ENCODE measurements around the gene CARM1.
A peak's percentile ranks its signal among the peaks of the same experiment; 100 is the strongest.
"Not testable (repeated sequence)": the region's sequence is repeated elsewhere in the genome, so short reads cannot be mapped to it uniquely, and the experiment has no call there.

CARM1 gene

DNA sequence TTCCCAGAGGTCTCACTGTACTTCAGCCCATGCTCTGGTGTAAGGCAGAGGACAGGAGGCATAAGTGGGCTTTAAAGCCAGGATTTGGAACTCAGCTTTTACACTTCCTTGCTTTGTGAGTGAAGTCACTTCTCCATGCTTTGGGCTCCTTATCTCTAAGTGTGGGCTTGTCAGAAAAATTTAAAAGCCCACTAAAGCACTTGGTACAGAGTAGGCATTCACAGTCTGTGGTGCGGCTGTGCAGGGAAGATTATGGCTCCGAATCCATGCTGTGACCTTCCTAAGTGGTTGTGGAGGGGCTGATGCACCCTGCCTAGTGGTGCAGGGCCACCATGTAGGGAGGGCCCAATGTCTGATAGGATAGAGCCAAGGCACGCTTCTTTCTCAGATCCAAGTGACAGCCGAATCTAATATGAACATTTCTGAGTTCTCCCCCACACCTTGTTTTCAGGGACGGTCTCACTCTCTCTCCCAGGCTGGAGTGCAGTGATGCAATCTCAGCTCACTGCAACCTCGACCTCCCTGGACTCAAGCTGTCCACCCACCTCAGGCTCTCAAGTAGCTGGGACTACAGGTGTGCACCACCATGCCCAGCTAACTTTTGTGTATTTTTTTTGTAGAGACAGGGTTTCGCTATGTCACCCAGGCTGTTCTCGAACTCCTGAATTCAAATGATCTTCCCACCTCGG lies 64.2 kb downstream of the CARM1 start:
- Histone ChIP-seq H3K4me3 (ENCODE audit: low read depth, low read length) (no peak overlapping the region), H3K36me3 (peaks cover 17% of the 10 kb centered on the region), H3K27ac (no peak overlapping the region), H3K27me3 (ENCODE audit: insufficient read depth, low read depth, severe bottlenecking) (no peaks in the 10 kb centered on the region), H3K9me3 (ENCODE audit: severe bottlenecking) (no peaks in the 10 kb centered on the region)
- DNase-seq: no peak
- TF ChIP-seq, protein P1, sequence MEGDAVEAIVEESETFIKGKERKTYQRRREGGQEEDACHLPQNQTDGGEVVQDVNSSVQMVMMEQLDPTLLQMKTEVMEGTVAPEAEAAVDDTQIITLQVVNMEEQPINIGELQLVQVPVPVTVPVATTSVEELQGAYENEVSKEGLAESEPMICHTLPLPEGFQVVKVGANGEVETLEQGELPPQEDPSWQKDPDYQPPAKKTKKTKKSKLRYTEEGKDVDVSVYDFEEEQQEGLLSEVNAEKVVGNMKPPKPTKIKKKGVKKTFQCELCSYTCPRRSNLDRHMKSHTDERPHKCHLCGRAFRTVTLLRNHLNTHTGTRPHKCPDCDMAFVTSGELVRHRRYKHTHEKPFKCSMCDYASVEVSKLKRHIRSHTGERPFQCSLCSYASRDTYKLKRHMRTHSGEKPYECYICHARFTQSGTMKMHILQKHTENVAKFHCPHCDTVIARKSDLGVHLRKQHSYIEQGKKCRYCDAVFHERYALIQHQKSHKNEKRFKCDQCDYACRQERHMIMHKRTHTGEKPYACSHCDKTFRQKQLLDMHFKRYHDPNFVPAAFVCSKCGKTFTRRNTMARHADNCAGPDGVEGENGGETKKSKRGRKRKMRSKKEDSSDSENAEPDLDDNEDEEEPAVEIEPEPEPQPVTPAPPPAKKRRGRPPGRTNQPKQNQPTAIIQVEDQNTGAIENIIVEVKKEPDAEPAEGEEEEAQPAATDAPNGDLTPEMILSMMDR (IDR thresholded peaks at IDR 0.05; ENCODE audit: low read depth, low read length): no peak

DNA sequence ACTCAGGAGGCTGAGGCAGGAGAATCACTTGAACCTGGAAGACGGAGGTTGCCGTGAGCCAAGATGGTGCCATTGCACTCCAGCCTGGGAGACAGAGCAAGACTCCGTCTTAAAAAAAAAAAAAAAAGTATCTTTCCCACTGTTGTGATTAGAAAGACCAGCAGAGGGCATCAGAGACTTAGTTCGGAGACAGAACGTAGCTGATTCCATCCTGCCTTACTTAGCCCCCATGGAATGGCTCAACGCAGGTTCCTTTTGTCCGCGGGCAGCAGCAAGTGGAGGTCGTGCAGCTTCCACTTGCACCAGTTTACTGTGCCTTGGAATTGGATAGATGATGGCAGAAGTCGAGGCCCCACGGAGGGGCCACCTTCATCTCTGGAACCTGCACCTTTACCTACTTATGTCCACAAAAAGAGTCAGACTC lies 65.3 kb downstream of the CARM1 start:
- Histone ChIP-seq H3K9me3 (ENCODE audit: severe bottlenecking) (no peaks in the 10 kb centered on the region), H3K36me3 (peaks cover 11% of the 10 kb centered on the region), H3K4me3 (ENCODE audit: low read depth, low read length) (no peak overlapping the region), H3K27me3 (ENCODE audit: insufficient read depth, low read depth, severe bottlenecking) (no peaks in the 10 kb centered on the region), H3K27ac (peak overlapping the region; percentile 53)
- DNase-seq: peak; percentile 66
- TF ChIP-seq, protein P1 (IDR thresholded peaks at IDR 0.05; ENCODE audit: low read depth, low read length): peak; percentile 67

DNA sequence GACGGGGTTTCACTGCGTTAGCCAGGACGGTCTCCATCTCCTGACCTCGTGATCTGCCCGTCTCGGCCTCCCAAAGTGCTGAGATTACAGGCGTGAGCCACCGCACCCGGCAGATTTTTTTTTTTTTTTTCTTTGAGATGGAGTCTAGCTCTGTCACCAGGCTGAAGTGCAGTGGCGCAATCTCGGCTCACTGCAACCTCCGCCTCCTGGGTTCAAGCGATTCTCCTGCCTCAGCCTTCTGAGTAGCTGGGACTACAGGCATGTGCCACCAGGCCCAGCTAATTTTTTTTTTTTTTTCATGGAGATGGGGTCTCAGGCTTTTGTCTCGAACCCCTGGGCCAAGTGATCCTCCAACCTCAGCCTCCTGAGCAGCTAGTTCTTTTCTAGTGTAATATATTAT lies 70.3 kb downstream of the CARM1 start:
- DNase-seq; H3K36me3 ChIP-seq; H3K9me3 ChIP-seq (ENCODE audit: severe bottlenecking); H3K27ac ChIP-seq; H3K27me3 ChIP-seq (ENCODE audit: insufficient read depth, low read depth, severe bottlenecking); H3K4me3 ChIP-seq (ENCODE audit: low read depth, low read length): not testable (repeated sequence)

DNA sequence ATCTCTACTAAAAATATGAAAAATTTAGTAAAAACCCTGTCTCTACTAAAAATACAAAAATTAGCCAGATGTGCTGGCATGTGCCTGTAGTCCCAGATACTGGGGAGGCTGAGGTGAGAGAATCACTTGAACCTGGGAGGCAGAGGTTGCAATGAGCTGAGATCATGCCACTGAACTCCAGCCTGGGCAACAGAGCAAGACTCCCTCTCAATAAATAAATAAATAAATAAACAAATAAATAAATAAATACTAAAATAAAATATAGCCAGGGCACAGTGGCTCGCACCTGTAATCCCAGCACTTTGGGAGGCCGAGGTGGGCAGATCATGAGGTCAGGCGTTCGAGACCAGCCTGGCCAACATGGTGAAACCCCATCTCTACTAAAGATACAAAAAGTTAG lies 72.1 kb downstream of the CARM1 start:
- H3K36me3 ChIP-seq; H3K27ac ChIP-seq; H3K9me3 ChIP-seq (ENCODE audit: severe bottlenecking); H3K4me3 ChIP-seq (ENCODE audit: low read depth, low read length); H3K27me3 ChIP-seq (ENCODE audit: insufficient read depth, low read depth, severe bottlenecking); DNase-seq: not testable (repeated sequence)

DNA sequence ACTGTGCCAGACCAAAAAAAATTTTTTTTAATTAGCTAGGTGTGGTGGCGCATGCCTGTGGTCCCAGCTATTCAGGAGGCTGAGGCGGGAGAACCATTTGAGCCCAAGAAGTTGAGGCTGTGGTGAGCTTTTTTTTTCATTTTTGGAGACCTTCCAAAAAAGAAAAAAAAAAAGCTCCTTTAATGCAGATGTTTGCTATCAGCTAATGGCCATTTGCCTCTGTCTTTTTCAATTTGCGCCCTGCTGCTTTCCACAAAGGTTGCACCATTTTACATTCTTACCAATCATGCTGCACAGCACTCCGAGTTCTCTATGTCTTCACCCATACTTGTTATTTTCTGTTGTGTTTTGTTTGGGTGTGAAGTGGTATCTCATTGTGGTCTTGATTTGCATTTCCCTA lies 73.9 kb downstream of the CARM1 start:
- Histone ChIP-seq H3K36me3 (no peaks in the 10 kb centered on the region), H3K27ac (no peak overlapping the region), H3K9me3 (ENCODE audit: severe bottlenecking) (no peaks in the 10 kb centered on the region), H3K27me3 (ENCODE audit: insufficient read depth, low read depth, severe bottlenecking) (no peaks in the 10 kb centered on the region), H3K4me3 (ENCODE audit: low read depth, low read length) (no peak overlapping the region)
- TF ChIP-seq, protein P1 (IDR thresholded peaks at IDR 0.05; ENCODE audit: low read depth, low read length): no peak
- DNase-seq: no peak

DNA sequence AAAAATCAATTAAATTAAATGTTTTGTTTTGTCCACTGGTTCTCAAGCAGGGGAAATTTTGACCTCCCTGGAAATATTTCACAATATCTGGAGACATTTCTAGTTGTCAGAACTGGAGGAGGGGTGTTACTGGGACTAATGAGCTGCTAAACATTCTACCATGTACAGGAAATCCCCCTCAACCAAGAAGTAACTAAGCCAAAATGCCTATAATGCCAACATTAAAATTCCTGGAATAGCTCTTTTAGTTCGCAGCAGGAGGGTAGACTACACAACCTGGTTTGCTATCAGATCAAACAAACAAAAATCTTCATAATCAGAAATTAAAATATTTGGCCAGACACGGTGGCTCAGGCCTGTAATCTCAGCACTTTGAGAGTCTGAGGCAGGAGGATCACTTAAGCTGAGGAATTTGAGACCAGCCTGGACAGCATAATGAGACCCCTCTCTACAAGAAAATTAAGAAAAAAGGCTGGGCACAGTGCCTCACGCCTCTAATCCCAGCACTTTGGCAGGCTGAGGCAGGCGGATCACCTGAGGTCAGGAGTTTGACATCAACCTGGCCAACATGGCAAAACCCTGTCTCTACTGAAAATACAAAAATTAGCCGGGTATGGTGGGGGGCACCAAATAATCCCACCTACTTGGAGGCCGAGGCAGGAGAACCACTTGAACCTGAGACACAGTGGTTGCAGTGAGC lies 75.8 kb downstream of the CARM1 start:
- H3K9me3 ChIP-seq (ENCODE audit: severe bottlenecking): no peaks in the 10 kb centered on the region
- no peak overlapping the region for H3K4me3 ChIP-seq (ENCODE audit: low read depth, low read length)
- no peaks in the 10 kb centered on the region for H3K27me3 ChIP-seq (ENCODE audit: insufficient read depth, low read depth, severe bottlenecking)
- no peak overlapping the region for H3K27ac ChIP-seq
- no peaks in the 10 kb centered on the region for H3K36me3 ChIP-seq
- DNase-seq: no peak
- TF ChIP-seq, protein P1 (IDR thresholded peaks at IDR 0.05; ENCODE audit: low read depth, low read length): no peak
